Left ventricle myocardium inferior (tissue), 1 donor: ENCODE measurements around the gene ANKRD10. TPM values are rescaled to one million over a fixed set of nuclear protein-coding genes. Genes with fewer than 3 reads are reported as not detected.
A peak's percentile ranks its signal among the peaks of the same experiment; 100 is the strongest.
"Not testable (repeated sequence)": the region's sequence is repeated elsewhere in the genome, so short reads cannot be mapped to it uniquely, and the experiment has no call there.

Experiments used
- DNase-seq: peaks from one replicate; pipeline ENCODE4 v3.0.0-alpha.2; 2020
- H3K27ac ChIP-seq: fragments of 200-600 bp; replicated peaks from 2 replicates; pipeline ENCODE4 v1.8.0; 2021
- H3K27me3 ChIP-seq: fragments of 200-600 bp; 2 replicates; pipeline ENCODE4 v1.8.0; 2021; ENCODE audit warnings: low read depth
- H3K36me3 ChIP-seq: fragments of 200-600 bp; 2 replicates; pipeline ENCODE4 v1.8.0; 2021
- H3K4me1 ChIP-seq: fragments of 200-600 bp; 2 replicates; pipeline ENCODE4 v1.8.0; 2021
- H3K4me3 ChIP-seq: fragments of 200-600 bp; 2 replicates; pipeline ENCODE4 v1.8.0; 2021; ENCODE audit warnings: mild to moderate bottlenecking, moderate library complexity
- H3K9me3 ChIP-seq: fragments of 200-600 bp; replicated peaks from 2 replicates; pipeline ENCODE4 v1.8.0; 2021
- intact Hi-C: fragments of 100-400 bp; cut with micrococcal nuclease; formaldehyde crosslinking; loops from one replicate; pipeline ENCODE4 v1.11.0; 2022
- total RNA-seq: library from RNA; stranded (reverse); fragmentation: NEBNext Ultra II Directional; extraction: Animal tissue kit (Norgen Biotek cat#: 25700); gene quantifications from one replicate; pipeline ENCODE4 v1.2.1, GENCODE V29; 2021
- TF ChIP-seq, protein P1 (sequence below): fragments of 200-600 bp; IDR thresholded peaks from 2 replicates; pipeline ENCODE4 v1.8.0; 2021; ENCODE audit warnings: antibody characterized with exemption, mild to moderate bottlenecking, borderline replicate concordance
- donor health status: DM: no; HTN: yes; CAD: no; lungs with severe emphysema.

ANKRD10 gene
- total RNA-seq, 1 donor from 2014 or later: 45.9 TPM

DNA sequence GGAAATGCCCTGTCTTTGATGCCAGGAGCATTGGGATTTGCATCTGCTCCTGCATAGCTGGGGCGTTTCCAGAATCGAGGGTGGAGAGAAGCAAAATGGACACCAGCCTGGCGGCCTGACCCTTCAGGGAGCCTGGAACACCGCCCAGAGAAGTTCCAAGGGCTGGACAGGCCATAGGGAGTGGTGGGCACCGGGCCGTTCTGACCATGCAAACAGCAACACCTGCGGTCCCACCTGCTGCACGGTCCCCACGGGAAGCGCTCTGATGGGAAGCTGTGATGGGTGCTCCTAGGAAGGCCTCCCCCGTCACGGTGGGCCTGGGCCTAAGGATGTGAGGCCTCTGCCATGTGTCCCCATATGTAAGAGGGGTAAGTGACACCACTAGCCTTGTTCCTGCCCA is 34.2 kb upstream of the ANKRD10 start:
- no peaks in the 10 kb centered on the region for H3K27me3 ChIP-seq
- no peak for DNase-seq
- H3K4me1 ChIP-seq: peaks cover 8% of the 10 kb centered on the region
- no peak overlapping the region for H3K27ac ChIP-seq
- TF ChIP-seq, protein P1, sequence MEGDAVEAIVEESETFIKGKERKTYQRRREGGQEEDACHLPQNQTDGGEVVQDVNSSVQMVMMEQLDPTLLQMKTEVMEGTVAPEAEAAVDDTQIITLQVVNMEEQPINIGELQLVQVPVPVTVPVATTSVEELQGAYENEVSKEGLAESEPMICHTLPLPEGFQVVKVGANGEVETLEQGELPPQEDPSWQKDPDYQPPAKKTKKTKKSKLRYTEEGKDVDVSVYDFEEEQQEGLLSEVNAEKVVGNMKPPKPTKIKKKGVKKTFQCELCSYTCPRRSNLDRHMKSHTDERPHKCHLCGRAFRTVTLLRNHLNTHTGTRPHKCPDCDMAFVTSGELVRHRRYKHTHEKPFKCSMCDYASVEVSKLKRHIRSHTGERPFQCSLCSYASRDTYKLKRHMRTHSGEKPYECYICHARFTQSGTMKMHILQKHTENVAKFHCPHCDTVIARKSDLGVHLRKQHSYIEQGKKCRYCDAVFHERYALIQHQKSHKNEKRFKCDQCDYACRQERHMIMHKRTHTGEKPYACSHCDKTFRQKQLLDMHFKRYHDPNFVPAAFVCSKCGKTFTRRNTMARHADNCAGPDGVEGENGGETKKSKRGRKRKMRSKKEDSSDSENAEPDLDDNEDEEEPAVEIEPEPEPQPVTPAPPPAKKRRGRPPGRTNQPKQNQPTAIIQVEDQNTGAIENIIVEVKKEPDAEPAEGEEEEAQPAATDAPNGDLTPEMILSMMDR: no peak
- H3K4me3 ChIP-seq: no peak overlapping the region
- H3K36me3 ChIP-seq: no peaks in the 10 kb centered on the region
- no peaks in the 10 kb centered on the region for H3K9me3 ChIP-seq
- intact Hi-C loops: no loop called here

DNA sequence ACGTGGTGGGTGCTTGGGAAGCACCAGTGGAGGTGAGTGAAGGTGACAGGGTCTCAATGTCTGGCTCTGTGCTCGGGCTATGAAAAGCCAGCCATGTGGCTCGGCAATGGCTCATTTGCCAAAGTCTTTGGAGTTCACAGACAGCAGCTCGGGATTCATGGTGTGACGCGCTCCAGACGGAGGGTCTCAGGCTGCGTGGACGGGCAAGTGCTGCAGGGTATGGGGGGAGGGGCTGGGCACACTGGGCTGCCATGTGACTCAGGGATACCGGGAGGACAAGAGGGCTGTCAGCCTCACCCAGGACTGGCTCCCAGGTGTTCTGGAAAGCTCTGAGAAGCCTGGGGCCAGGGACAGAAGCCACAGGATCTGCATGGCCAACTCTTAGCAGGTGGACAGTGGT is 32.5 kb upstream of the ANKRD10 start:
- H3K4me1 ChIP-seq: peaks cover 17% of the 10 kb centered on the region
- DNase-seq, H3K27ac ChIP-seq, intact Hi-C loops, H3K27me3 ChIP-seq, H3K9me3 ChIP-seq, H3K4me3 ChIP-seq, H3K36me3 ChIP-seq: not testable (repeated sequence)

DNA sequence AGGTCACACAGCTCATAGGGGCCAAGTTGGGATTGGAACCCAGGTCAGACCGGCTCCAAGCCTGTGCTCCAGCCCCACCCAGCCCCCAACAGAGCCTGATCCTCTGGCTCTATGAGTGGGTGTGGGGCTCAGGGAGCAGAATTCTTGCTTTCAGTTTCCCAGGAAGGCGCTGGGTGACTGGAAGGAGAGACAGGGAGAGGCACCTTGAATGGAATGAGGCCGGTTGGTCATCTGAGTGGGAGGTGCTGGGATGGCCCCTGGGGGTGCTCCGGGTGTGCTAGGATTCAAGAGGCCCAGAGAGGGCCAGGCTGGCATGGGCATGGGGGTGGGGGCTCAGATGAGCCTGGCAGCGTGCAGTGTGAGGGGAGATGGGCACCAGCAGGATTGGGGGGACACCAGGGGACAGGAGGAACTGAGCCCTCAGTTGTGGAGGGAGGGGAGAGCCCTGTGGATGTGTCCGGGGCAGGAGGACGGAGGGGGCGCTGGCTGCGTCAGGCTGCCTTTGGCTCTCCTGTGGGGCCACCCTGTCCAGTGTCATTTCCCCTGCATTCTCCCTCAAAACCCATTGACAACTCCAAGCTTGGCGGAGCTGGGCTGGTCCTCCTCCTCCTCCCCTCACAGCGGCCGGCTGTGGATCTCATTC is 31.2 kb upstream of the ANKRD10 start:
- Histone ChIP-seq H3K4me3 (no peak overlapping the region), H3K4me1 (peaks cover 17% of the 10 kb centered on the region), H3K27me3 (no peaks in the 10 kb centered on the region), H3K9me3 (no peaks in the 10 kb centered on the region), H3K36me3 (no peaks in the 10 kb centered on the region), H3K27ac (no peak overlapping the region)
- TF ChIP-seq, protein P1: no peak
- intact Hi-C loops: no loop called here
- no peak for DNase-seq

DNA sequence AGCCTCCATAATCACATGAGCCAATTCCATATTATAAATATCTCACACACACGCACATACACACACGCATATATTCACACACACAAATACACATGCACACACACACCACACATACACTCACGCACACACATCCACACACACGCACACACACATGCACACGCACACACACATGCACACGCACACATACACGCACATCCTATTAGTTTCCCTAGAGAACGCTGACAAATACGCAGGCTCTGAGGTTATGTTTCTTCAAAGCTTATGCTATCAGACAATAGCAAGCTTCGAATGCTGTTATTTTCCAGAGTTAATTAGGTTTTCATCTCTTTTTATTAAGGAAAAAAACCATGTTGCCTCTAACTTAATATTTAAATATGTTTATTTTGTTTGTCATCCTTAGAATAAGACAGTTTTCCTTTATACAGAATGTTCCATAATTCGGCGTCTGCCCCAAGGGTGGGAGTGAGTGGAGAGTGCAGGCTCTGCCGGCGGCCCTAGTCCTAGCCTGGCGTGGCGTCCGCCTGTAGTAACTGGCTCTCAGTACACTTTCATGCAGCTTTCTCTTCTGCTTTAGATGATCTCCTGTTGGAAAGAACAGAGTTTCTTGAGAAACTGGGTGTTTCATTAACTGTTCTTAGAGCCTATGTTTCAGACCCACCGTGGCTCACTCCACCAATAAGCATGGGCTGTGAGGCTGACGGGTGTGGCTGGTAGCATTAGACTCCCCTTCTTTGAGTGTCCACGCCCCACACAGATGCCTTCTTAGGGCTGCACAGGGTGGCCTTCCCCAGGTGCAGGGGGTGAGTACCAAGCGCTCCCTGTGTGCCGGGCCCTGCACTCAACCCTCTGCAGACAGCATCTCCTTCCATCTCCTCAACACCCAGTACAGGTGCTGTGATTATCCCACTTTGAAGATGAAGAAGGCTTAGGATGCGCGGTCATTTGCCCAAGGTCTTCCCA is 30.4 kb upstream of the ANKRD10 start:
- Histone ChIP-seq H3K27me3 (no peaks in the 10 kb centered on the region), H3K36me3 (no peaks in the 10 kb centered on the region), H3K9me3 (no peaks in the 10 kb centered on the region), H3K4me1 (peaks cover 17% of the 10 kb centered on the region), H3K4me3 (no peak overlapping the region), H3K27ac (peak overlapping the region; percentile 69)
- TF ChIP-seq, protein P1: no peak
- no peak for DNase-seq
- intact Hi-C loops: no loop called here

DNA sequence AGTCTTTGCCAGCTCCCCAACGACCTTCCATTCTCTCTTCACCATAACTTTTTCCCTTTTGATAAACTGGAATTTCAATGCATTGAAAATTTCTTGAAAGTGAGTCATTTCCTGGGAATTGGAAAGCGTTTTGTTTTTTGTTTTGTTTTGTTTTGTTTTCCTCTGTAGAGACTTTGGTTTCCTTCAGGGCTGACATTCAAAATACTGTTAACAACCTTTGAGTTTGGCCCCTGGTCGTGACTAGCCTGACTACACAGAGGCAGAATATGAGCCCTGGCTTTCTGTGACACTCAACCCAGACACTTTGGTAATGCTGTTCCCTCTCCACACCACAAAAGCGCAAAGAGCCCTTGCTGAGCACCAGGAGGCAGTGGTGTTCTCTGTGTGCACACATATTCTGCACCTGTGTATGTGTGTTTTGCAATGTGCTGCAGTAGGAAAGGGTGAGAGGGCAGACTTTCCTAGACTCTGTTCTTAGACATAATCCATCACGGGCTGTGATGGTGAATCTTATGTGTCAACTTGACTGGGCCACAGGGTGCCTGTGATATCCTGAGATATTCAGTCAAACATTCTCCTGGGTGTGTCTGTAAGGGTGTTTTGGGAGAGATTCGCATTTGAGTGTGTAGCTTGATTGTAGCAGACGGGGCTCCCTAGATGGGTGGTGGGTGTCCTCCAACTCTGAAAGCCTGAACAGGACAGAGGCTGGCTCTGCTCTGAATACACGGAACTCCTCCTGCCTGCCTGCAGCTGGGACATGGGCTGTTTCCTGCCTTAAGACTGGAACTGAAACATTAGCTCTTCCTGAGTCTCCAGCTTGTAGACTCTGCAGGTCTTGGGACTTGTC is 29.5 kb upstream of the ANKRD10 start:
- Histone ChIP-seq H3K4me3 (no peak overlapping the region), H3K9me3 (no peaks in the 10 kb centered on the region), H3K4me1 (peaks cover 17% of the 10 kb centered on the region), H3K27ac (peak overlapping the region; percentile 69), H3K36me3 (no peaks in the 10 kb centered on the region), H3K27me3 (no peaks in the 10 kb centered on the region)
- DNase-seq: no peak
- TF ChIP-seq, protein P1: peak; percentile 55
- intact Hi-C loops: no loop called here
